NCI-H2196 (cell line): ENCODE measurements around the gene CDK5.
"Not testable (repeated sequence)": the region's sequence is repeated elsewhere in the genome, so short reads cannot be mapped to it uniquely, and the experiment has no call there.

Source experiments
- DNase-seq: peaks from one replicate; lab custom pipeline; 2025; ENCODE audit not compliant: unreplicated experiment; lab: John Stamatoyannopoulos, UW

CDK5 gene

GRCh38 chr7:151017370-151017952, 40.2 kb downstream of the CDK5 start:
- DNase-seq, result no peak

- DNase-seq, result no peak
Measured at GRCh38 chr7:151016942-151017341, 40.8 kb downstream of the CDK5 start.

DNA sequence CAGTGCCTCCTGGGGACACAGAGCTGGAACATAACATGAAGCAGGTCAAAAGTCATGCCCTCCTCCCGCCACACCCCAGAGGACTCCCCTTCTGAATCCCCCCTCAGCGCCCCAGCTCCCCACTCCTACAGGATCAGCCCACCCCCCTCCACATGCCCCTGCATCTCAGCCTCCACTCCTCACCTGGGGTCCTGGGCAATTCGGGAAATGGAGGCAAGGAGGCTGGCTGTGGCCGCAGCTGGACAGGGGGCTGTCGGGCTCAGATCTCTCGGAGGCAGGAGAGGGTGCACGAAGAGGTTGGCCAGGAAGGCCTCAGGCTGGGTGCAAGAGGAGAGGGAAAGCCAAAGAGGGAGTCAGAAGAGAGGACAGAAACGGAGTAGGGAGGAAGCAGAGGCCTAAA, 41.2 kb downstream of the CDK5 start:
- no peak for DNase-seq

DNA sequence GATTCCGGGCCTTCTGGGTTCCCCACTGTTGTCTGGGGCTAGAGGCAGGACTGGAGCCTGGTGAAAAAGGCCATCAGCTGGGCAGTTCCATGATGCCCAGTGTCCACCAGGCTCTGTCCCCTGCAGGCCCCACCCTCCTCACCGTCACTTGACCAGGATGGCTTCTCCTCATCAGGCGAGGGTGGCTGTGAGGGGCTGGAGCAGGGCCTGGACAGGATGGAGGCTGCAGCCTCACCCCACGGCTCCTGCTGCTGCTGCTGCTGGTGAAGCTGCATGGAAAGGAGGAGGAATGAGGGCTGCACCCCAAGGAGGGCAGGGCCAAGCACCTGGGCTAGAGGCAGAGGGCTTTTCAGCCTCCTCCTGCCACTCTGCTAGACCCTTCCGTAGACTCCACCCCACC, 41.7 kb downstream of the CDK5 start:
- no peak for DNase-seq

GRCh38 chr7:151014950-151015349, 42.7 kb downstream of the CDK5 start:
- DNase-seq, result peak; percentile 35

- no peak for DNase-seq
Measured at GRCh38 chr7:151013733-151014497, 43.8 kb downstream of the CDK5 start.

- no peak for DNase-seq
Measured at GRCh38 chr7:151013356-151013732, 44.4 kb downstream of the CDK5 start.

DNA sequence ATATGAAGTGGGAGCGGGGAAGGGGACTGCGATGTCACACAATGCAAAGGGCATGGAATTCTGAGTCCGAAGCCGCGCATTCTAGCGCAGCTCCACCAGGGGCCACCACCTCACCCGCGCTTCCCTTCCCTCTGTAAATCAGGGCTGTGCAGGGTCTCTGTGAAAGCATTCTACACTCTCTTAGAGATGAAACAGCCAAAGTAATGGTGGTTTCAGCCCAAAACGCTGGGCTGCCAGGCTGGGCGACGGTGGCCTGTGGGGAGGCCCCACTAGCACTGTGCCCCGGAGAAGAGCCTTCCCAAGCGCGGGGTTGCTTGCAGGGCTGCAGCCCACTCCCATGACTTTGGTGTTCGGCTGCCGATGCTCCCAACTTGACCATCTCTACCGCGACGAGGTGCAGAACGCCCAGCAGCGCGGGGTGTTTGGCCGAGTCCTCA, 44.8 kb downstream of the CDK5 start:
- peak; percentile 21 for DNase-seq

GRCh38 chr7:151012031-151012692, 45.5 kb downstream of the CDK5 start:
- no peak for DNase-seq

DNA sequence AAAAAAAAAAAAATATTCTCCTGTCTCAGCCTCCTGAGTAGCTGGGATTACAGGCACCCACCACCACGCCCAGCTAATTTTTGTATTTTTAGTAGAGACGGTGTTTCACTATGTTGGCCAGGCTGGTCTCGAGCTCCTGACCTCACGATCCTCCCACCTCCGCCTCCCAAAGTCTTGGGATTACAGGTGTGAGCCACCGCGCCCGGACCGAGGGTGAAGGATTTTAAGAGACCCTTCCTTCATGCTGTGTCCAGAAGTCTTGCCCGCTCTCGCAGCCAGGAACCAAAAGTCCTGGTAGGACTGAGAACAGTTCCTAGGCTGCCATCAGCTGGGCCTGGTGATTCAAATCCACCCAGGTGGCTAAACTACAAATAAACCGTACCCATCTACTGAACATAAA, 46.1 kb downstream of the CDK5 start:
- not testable (repeated sequence) for DNase-seq

- DNase-seq, result no peak
Measured at GRCh38 chr7:151011097-151011409, 46.6 kb downstream of the CDK5 start.

- no peak for DNase-seq
Measured at GRCh38 chr7:151010307-151011096, 47.2 kb downstream of the CDK5 start.

- DNase-seq, result no peak
Measured at GRCh38 chr7:151010037-151010306, 47.7 kb downstream of the CDK5 start.

GRCh38 chr7:151009327-151010036, 48.2 kb downstream of the CDK5 start:
- DNase-seq, result no peak

DNA sequence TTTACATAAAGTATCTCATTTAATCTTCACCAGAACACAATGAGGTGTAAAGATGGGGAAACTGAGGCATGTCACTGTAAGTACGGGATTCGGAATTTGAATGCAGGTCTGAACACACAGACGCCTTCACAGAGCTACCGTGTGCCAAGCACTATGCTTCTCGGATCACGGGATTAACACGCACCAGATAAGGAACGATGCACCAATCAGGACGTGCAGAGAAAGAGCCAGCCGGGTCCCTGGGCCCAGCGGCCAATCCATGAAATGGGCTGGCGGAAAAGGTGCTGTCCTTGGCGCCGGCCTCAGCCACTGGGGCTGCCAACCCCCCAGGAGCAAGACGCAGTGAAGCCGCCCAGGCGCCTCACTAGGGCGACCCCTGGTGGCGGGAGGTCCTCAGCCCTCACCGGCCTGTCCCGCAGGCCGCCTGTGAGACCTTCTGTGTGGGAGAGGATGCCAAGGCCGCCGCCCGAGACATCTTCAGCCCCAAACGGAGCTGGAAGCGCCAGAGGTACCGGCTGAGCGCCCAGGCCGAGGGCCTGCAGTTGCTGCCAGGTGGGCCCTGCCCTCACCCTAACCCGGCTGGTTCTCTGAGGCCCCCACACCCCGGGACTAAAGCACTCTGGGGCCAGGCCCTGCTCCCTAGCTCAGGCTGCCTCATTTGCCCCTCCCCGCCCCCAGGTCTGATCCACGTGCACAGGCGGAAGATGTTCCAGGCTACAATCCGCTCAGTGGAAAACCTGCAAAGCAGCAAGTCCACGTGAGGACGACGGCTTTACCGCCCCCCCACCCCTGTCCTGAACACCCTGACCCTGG, 49.0 kb downstream of the CDK5 start:
- DNase-seq, result no peak

GRCh38 chr7:151008143-151008510, 49.6 kb downstream of the CDK5 start:
- DNase-seq, result no peak

DNA sequence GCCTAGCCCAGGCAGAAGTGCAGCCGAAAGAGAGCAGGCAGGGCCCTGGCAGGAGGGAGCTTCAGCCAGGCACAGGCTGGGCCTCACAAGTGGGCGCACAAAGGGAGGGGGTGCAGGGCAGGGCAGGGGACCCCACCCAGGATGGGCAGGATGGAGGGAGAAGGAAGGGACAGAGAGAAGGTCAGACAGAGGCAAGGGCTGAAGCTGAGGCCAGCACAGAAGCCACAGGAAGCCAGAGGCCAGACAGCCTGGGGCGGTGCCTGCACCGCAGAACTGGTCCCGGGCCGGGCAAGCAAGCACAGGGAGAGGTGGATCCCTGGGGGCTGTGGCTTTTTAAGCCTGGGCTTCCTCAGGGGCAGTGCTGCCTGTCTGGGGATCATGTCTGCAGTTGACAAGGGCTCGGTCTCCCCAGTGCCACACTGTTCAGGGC, 50.2 kb downstream of the CDK5 start:
- no peak for DNase-seq

- DNase-seq, result no peak
Measured at GRCh38 chr7:151006590-151007300, 51.0 kb downstream of the CDK5 start.

GRCh38 chr7:151005566-151005965, 52.1 kb downstream of the CDK5 start:
- no peak for DNase-seq
